ENCODE data around the gene MLC1.

The MLC1 gene

DNA sequence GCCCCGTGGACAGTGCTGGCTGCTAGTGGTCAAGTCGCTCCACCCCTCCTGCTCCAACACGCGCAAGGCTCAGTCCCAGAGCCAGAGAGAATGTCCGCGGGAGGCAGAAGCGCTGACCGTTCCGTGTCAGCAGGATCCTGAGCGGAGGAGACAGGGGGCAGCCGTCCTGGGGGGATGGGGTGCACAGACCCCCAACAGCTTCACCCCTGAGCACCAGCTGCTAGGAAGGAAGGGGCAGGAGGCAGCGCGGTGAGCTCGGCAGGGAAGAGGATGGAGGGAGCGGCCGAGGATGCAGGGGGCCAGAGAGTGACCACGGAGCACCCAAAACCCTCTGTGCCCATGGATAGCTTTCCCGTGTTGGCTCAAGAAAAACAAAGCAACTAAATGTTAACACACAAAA lies 20.8 kb downstream of the MLC1 start:
- no peak overlapping the region for H3K4me3 ChIP-seq (ENCODE audit: low read depth, low read length)
- TF ChIP-seq, protein P1, sequence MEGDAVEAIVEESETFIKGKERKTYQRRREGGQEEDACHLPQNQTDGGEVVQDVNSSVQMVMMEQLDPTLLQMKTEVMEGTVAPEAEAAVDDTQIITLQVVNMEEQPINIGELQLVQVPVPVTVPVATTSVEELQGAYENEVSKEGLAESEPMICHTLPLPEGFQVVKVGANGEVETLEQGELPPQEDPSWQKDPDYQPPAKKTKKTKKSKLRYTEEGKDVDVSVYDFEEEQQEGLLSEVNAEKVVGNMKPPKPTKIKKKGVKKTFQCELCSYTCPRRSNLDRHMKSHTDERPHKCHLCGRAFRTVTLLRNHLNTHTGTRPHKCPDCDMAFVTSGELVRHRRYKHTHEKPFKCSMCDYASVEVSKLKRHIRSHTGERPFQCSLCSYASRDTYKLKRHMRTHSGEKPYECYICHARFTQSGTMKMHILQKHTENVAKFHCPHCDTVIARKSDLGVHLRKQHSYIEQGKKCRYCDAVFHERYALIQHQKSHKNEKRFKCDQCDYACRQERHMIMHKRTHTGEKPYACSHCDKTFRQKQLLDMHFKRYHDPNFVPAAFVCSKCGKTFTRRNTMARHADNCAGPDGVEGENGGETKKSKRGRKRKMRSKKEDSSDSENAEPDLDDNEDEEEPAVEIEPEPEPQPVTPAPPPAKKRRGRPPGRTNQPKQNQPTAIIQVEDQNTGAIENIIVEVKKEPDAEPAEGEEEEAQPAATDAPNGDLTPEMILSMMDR (IDR thresholded peaks at IDR 0.05; ENCODE audit: low read depth, low read length, missing control alignments) = no peak
- in situ Hi-C loops (cut with HindIII; ENCODE audit: low sequenced_read_pairs) = no loop called here
- DNase-seq (ENCODE audit: low read depth) = no peak

DNA sequence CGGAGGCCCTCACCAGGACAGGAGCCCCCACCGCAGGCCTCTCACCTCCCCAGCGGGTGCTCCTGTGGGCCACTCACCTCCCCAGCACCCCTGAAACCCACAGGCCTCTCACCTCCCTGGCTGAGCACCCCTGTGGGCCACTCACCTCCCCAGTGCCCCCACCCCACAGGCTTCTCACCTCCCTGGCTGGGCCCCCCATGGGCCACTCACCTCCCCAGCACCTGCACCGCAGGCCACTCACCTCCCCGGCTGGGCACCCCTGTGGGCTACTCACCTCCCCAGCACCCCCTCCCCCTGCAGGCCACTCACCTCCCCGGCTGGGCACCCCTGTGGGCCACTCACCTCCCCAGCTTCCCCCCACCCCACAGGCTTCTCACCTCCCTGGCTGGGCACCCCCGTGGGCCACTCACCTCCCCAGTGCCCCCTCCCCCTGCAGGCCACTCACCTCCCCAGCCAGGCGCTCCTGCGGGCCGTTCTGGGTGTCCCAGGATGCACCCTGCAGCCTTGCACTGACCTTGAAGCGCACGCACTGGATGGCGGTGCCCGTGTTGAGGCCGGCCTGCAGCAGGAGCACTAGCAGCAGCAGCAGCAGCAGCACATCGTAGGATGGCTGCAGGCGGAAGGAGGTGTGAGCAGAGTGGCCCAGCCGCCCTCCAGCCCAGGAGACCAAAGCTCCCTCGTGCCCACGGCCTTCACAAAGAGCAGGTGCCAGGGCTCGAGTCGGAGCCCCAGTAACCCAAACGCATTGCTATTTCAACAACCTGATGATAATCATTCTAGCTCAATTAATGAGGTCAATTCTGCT lies 21.4 kb downstream of the MLC1 start:
- in situ Hi-C loops (cut with HindIII; ENCODE audit: low sequenced_read_pairs) = no loop called here
- TF ChIP-seq, protein P1 (IDR thresholded peaks at IDR 0.05; ENCODE audit: low read depth, low read length, missing control alignments) = no peak
- no peak for DNase-seq (ENCODE audit: low read depth)
- H3K4me3 ChIP-seq (ENCODE audit: low read depth, low read length) = no peak overlapping the region

DNA sequence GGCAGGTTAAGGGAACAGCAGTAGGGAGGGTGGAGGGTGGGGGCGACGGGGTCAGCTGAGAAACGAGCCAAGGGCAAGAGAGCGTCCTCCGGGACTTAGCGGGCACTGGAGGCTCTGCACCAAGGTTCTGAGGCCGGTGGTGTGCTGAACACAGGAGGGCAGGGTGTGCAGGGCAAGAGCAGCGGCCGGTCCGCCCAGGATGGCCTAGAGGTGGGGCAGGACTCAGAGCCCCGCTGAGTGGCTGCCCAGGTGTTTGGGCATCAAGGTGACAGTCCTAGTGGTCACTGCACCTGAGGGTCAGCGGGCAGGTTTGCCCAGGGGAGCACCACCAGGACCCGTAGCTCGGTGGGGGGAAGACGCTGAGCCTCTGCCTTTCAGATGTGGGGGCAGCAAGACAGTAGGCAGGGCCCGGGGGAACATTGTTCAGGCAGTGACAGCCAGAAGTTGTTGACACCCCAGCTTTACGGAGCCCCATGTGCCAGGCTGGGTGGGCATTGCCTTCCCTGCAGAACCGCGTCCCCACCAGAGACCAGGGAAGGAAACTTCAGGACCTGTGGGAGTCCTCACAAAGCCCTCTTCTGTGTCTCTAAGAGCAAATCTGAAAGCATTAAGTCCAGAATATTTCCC lies 22.6 kb downstream of the MLC1 start:
- DNase-seq (ENCODE audit: low read depth) = no peak
- no peak overlapping the region for H3K4me3 ChIP-seq (ENCODE audit: low read depth, low read length)
- TF ChIP-seq, protein P1 (IDR thresholded peaks at IDR 0.05; ENCODE audit: low read depth, low read length, missing control alignments) = no peak
- in situ Hi-C loops (cut with HindIII; ENCODE audit: low sequenced_read_pairs) = no loop called here

DNA sequence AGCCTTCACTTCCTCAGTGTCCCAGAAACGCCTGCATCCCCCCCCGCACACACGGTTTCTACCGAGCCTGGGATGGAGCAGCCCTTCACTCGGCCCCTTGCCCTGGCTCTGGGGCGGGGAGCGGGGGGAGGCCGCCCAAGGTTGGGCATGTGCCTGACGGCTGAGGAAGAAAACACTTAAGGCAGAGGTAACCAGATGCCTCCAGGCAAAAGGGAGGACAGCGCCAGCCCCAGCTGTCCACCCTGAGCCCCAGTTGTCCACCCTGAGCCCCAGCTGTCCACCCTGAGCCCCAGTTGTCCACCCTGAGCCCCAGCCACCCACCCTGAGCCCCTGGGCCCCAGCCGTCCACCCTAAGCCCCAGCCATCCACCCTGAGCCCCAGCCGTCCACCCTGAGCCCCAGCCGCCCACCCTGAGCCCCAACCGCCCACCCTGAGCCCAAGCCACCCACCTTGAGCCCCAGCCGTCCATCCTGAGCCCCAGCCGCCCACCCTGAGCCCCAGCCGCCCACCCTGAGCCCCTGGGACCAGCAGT lies 23.3 kb downstream of the MLC1 start:
- no peak for DNase-seq (ENCODE audit: low read depth)
- TF ChIP-seq, protein P1 (IDR thresholded peaks at IDR 0.05; ENCODE audit: low read depth, low read length, missing control alignments) = no peak
- in situ Hi-C loops (cut with HindIII; ENCODE audit: low sequenced_read_pairs) = no loop called here
- H3K4me3 ChIP-seq (ENCODE audit: low read depth, low read length) = no peak overlapping the region

DNA sequence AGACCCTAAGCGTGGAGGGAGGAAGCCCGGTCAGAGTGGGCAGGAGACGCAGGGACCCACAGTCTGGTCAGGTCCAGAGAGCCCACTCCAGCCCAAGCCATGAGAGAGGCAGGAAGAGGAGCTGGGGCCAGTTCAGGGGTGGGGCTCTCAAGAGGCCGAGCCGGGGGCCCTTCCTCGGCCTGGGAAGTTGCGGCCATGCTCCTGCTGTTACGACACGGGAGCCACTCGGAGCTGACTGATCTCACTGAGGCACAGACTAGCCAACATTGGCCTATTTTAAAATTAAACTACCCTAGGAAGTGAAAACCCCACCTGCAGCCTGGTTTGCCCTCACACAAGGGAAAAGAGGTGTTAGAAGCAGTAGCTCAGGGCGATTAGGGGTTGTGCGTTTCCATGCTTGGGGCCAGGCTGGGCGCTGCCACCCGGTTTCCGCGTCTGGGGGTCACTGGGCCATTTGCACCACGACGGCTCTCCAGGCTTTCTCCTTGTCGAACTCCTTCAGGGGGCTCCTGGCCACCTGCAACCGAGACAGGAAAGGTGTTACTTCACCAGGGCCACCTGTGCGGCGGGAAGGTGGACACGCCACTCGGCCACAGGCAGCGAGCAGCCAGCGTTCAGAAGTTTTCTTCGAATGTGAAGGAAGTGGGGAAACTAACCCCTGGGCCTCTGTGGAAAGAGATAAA lies 23.9 kb downstream of the MLC1 start:
- no peak for DNase-seq (ENCODE audit: low read depth)
- TF ChIP-seq, protein P1 (IDR thresholded peaks at IDR 0.05; ENCODE audit: low read depth, low read length, missing control alignments) = no peak
- no peak overlapping the region for H3K4me3 ChIP-seq (ENCODE audit: low read depth, low read length)
- in situ Hi-C loops (cut with HindIII; ENCODE audit: low sequenced_read_pairs) = no loop called here

DNA sequence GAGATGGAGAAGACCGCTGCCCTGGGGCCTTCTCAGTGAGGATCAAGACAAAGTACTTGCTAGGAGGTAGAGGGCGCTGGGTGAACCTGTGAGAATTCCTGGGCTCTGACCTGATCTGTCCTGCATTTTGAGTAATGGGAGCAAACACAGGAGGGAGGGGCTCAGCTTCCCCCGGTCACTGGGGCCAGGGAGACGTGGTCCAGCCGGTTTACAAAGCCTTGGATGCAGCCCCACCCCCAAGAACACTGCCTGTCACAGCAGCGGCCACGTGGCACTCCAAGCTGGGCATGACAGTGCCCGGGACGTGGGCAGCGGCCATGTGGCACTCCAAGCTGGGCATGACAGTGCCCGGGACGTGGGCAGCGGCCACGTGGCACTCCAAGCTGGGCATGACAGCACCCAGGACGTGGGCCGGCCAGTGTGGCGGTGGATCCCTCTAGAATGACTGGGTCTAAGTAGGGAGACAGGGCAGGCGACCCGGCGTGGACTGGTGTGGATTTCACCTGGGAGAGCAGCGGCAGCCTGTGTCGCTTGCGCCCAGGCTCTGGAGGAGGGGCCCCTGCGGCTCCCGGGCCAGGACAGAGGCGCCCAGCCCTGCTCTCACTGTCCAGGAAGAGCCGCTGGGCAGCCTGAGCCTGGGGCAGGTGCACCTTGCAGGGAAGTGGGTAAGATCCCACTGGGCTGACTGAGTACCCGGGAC lies 24.6 kb downstream of the MLC1 start:
- TF ChIP-seq, protein P1 (IDR thresholded peaks at IDR 0.05; ENCODE audit: low read depth, low read length, missing control alignments) = no peak
- DNase-seq (ENCODE audit: low read depth) = no peak
- in situ Hi-C loops (cut with HindIII; ENCODE audit: low sequenced_read_pairs) = no loop called here
- H3K4me3 ChIP-seq (ENCODE audit: low read depth, low read length) = no peak overlapping the region
